GM10847 (cell line): ENCODE results near the gene FAM13C.

Experiments used
- POLR2A ChIP-seq: IDR thresholded peaks from 2 replicates; pipeline ENCODE4 v1.6.1; 2011; ENCODE audit not compliant: insufficient read length; ENCODE audit errors: extremely low read depth

The FAM13C gene

GRCh38 chr10:59279991-59280505 lies 82.3 kb downstream of the FAM13C start:
- TF ChIP-seq POLR2A: no peak

- TF ChIP-seq POLR2A: no peak
Measured at GRCh38 chr10:59279476-59279875, 82.9 kb downstream of the FAM13C start.

GRCh38 chr10:59276919-59277318 lies 85.4 kb downstream of the FAM13C start:
- no peak for TF ChIP-seq POLR2A

GRCh38 chr10:59276133-59276532 lies 86.2 kb downstream of the FAM13C start:
- no peak for TF ChIP-seq POLR2A

GRCh38 chr10:59273445-59273844 lies 88.9 kb downstream of the FAM13C start:
- no peak for TF ChIP-seq POLR2A

GRCh38 chr10:59272061-59272460 lies 90.3 kb downstream of the FAM13C start:
- no peak for TF ChIP-seq POLR2A

GRCh38 chr10:59271160-59271559 lies 91.2 kb downstream of the FAM13C start:
- no peak for TF ChIP-seq POLR2A

- TF ChIP-seq POLR2A: no peak
Measured at GRCh38 chr10:59270492-59270891, 91.9 kb downstream of the FAM13C start.

GRCh38 chr10:59269651-59270050 lies 92.7 kb downstream of the FAM13C start:
- no peak for TF ChIP-seq POLR2A

- TF ChIP-seq POLR2A: no peak
Measured at GRCh38 chr10:59268460-59268859, 93.9 kb downstream of the FAM13C start.

GRCh38 chr10:59266321-59266720 lies 96.0 kb downstream of the FAM13C start:
- TF ChIP-seq POLR2A: no peak

- TF ChIP-seq POLR2A: no peak
Measured at GRCh38 chr10:59265141-59265540, 97.2 kb downstream of the FAM13C start.

GRCh38 chr10:59258890-59259289 lies 103.5 kb downstream of the FAM13C start:
- no peak for TF ChIP-seq POLR2A

- TF ChIP-seq POLR2A: no peak
Measured at GRCh38 chr10:59257224-59257623, 105.1 kb downstream of the FAM13C start.

GRCh38 chr10:59255463-59255862 lies 106.9 kb downstream of the FAM13C start:
- no peak for TF ChIP-seq POLR2A

GRCh38 chr10:59252491-59252890 lies 109.9 kb downstream of the FAM13C start:
- no peak for TF ChIP-seq POLR2A

- TF ChIP-seq POLR2A: no peak
Measured at GRCh38 chr10:59245686-59246085, 116.7 kb downstream of the FAM13C start.

- no peak for TF ChIP-seq POLR2A
Measured at GRCh38 chr10:59244871-59245270, 117.5 kb downstream of the FAM13C start.
